ENCODE data around the gene KLF6. TPM values are rescaled to one million over a fixed set of nuclear protein-coding genes. Genes with fewer than 3 reads are reported as not detected.

The KLF6 gene
- polyA plus RNA-seq, 1 of the 3 experiments (the other 2 are of a cell fraction): 148 TPM

- CTCF ChIA-PET: no interaction called here
- H3K9me2 ChIP-seq: no peaks in the 10 kb centered on the region
- no peak for DNase-seq
- H3K79me2 ChIP-seq (ENCODE audit: insufficient read depth): no peaks in the 10 kb centered on the region
- H3K27me3 ChIP-seq (ENCODE audit: insufficient read depth): no peaks in the 10 kb centered on the region
- POLR2A ChIA-PET: no interaction called here
- TF ChIP-seq TCF12 (IDR thresholded peaks at IDR 0.05) (no peak), SMC3 (IDR thresholded peaks at IDR 0.05; ENCODE audit: low read depth, low read length) (no peak)
- H3F3A ChIP-seq (replicated peaks; ENCODE audit: insufficient read depth): peaks cover 17% of the 10 kb centered on the region
- 92% methylated on average over 4 of the region's 4 CpGs for WGBS (ENCODE audit: low lambda C conversion rate)
- H3K9me3 ChIP-seq: no peaks in the 10 kb centered on the region
- no peak overlapping the region for H3K9ac ChIP-seq
- no peak overlapping the region for H2AFZ ChIP-seq (ENCODE audit: low read depth)
- no peak overlapping the region for H3K27ac ChIP-seq (ENCODE audit: low read depth in 2 of 2, low read length in 1 of 2)
- H4K20me1 ChIP-seq (ENCODE audit: insufficient read depth): no peaks in the 10 kb centered on the region
- H3K36me3 ChIP-seq (replicated peaks in 1 of 2; ENCODE audit: control insufficient read depth in 1 of 2, insufficient read depth in 2 of 2, low read length in 1 of 2): no peaks in the 10 kb centered on the region
- H3K4me1 ChIP-seq (ENCODE audit: control insufficient read depth in 1 of 2, insufficient read depth in 2 of 2, low read depth in 1 of 2, low read length in 1 of 2): peaks cover 0 to 23% of the 10 kb centered on the region in 2 experiments; a peak in 2 of 4 replicates
- no peak overlapping the region for H3K4me3 ChIP-seq (ENCODE audit: low read depth in 2 of 2, low read length in 1 of 2)
- H3K4me2 ChIP-seq: no peak overlapping the region
Measured at GRCh38 chr10:3769556-3769955, 15.5 kb downstream of the KLF6 start.

GRCh38 chr10:3766046-3766756 lies 18.8 kb downstream of the KLF6 start:
- peaks cover 23 to 24% of the 10 kb centered on the region in 2 experiments for H3K4me1 ChIP-seq (ENCODE audit: control insufficient read depth in 1 of 2, insufficient read depth in 2 of 2, low read depth in 1 of 2, low read length in 1 of 2)
- peak overlapping the region; percentile 2 to 69; a peak in 3 of 4 replicates for H3K27ac ChIP-seq (ENCODE audit: low read depth in 2 of 2, low read length in 1 of 2)
- H3K9me2 ChIP-seq: no peaks in the 10 kb centered on the region
- POLR2A ChIA-PET: no interaction called here
- H3F3A ChIP-seq (replicated peaks; ENCODE audit: insufficient read depth): peaks cover 19% of the 10 kb centered on the region
- no peak overlapping the region for H2AFZ ChIP-seq (ENCODE audit: low read depth)
- no peaks in the 10 kb centered on the region for H3K36me3 ChIP-seq (replicated peaks in 1 of 2; ENCODE audit: control insufficient read depth in 1 of 2, insufficient read depth in 2 of 2, low read length in 1 of 2)
- no peak overlapping the region for H3K9ac ChIP-seq
- WGBS (ENCODE audit: low lambda C conversion rate): 50% methylated on average over 14 of the region's 17 CpGs
- H3K27me3 ChIP-seq (ENCODE audit: insufficient read depth): no peaks in the 10 kb centered on the region
- no peaks in the 10 kb centered on the region for H3K9me3 ChIP-seq
- H3K79me2 ChIP-seq (ENCODE audit: insufficient read depth): no peaks in the 10 kb centered on the region
- H4K20me1 ChIP-seq (ENCODE audit: insufficient read depth): no peaks in the 10 kb centered on the region
- CTCF ChIA-PET: interaction anchor here (0.6 kb wide), 1 partner anchor 513 kb away, joined by 4 read pairs; no protein-coding TSS in a partner anchor
- H3K4me3 ChIP-seq (ENCODE audit: low read depth in 2 of 2, low read length in 1 of 2): no peak overlapping the region
- DNase-seq: no peak
- H3K4me2 ChIP-seq: peak overlapping the region; percentile 0; the same call in 1 of the 2 replicates
- TF ChIP-seq CHD2 (IDR thresholded peaks at IDR 0.05; ENCODE audit: low read length, partially characterized antibody) (no peak), NRF1 (IDR thresholded peaks at IDR 0.05; ENCODE audit: low read depth, low read length) (no peak), MEF2A (IDR thresholded peaks at IDR 0.05; ENCODE audit: borderline replicate concordance, low read depth) (no peak), RCOR1 (IDR thresholded peaks at IDR 0.05; ENCODE audit: low read length) (peak; percentile 18; the same call in 1 of the 2 replicates), NFIC (IDR thresholded peaks at IDR 0.05; ENCODE audit: borderline replicate concordance) (no peak), MXI1 (IDR thresholded peaks at IDR 0.05; ENCODE audit: low read depth, low read length) (no peak), FOXM1 (IDR thresholded peaks at IDR 0.05; ENCODE audit: low read depth) (no peak), YY1 (IDR thresholded peaks at IDR 0.05; ENCODE audit: low read depth) (no peak), FOXJ3 (CRISPR knock-in tag; IDR thresholded peaks at IDR 0.05) (no peak), SMC3 (IDR thresholded peaks at IDR 0.05; ENCODE audit: low read depth, low read length) (peak; percentile 12; the same call in 1 of the 2 replicates), GABPA (IDR thresholded peaks at IDR 0.05; ENCODE audit: low read depth) (no peak), EZH2phosphoT487 (IDR thresholded peaks at IDR 0.05; ENCODE audit: borderline replicate concordance, low read depth) (no peak), MAX (IDR thresholded peaks at IDR 0.05; ENCODE audit: low read depth) (no peak), RAD21 (IDR thresholded peaks at IDR 0.05; ENCODE audit: low read length) (peak; percentile 23; the same call in 1 of the 2 replicates), EP300 (IDR thresholded peaks at IDR 0.05; ENCODE audit: borderline replicate concordance in 1 of 2, low read depth in 1 of 2, low read length in 1 of 2) (peak; percentile 13 to 78; a peak in 3 of 4 replicates), TAF1 (IDR thresholded peaks at IDR 0.05; ENCODE audit: borderline replicate concordance, low read depth, low read length) (no peak), SIN3A (IDR thresholded peaks at IDR 0.05; ENCODE audit: borderline replicate concordance, low read depth, low read length) (0 out of 2 replicates have a peak, but pooled peaks have one; percentile 26), FOSL2 (IDR thresholded peaks at IDR 0.05; ENCODE audit: borderline replicate concordance, low read depth) (no peak; the same call in 1 of the 2 replicates), USF2 (IDR thresholded peaks at IDR 0.05; ENCODE audit: borderline replicate concordance, low read depth, low read length) (no peak)
- TF ChIP-seq, protein P1, sequence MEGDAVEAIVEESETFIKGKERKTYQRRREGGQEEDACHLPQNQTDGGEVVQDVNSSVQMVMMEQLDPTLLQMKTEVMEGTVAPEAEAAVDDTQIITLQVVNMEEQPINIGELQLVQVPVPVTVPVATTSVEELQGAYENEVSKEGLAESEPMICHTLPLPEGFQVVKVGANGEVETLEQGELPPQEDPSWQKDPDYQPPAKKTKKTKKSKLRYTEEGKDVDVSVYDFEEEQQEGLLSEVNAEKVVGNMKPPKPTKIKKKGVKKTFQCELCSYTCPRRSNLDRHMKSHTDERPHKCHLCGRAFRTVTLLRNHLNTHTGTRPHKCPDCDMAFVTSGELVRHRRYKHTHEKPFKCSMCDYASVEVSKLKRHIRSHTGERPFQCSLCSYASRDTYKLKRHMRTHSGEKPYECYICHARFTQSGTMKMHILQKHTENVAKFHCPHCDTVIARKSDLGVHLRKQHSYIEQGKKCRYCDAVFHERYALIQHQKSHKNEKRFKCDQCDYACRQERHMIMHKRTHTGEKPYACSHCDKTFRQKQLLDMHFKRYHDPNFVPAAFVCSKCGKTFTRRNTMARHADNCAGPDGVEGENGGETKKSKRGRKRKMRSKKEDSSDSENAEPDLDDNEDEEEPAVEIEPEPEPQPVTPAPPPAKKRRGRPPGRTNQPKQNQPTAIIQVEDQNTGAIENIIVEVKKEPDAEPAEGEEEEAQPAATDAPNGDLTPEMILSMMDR (IDR thresholded peaks at IDR 0.05): no peak
- TF ChIP-seq, protein P2, sequence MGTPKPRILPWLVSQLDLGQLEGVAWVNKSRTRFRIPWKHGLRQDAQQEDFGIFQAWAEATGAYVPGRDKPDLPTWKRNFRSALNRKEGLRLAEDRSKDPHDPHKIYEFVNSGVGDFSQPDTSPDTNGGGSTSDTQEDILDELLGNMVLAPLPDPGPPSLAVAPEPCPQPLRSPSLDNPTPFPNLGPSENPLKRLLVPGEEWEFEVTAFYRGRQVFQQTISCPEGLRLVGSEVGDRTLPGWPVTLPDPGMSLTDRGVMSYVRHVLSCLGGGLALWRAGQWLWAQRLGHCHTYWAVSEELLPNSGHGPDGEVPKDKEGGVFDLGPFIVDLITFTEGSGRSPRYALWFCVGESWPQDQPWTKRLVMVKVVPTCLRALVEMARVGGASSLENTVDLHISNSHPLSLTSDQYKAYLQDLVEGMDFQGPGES (IDR thresholded peaks at IDR 0.05; ENCODE audit: low read depth, low read length): no peak
- TF ChIP-seq, protein P3, sequence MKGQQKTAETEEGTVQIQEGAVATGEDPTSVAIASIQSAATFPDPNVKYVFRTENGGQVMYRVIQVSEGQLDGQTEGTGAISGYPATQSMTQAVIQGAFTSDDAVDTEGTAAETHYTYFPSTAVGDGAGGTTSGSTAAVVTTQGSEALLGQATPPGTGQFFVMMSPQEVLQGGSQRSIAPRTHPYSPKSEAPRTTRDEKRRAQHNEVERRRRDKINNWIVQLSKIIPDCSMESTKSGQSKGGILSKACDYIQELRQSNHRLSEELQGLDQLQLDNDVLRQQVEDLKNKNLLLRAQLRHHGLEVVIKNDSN (IDR thresholded peaks at IDR 0.05; ENCODE audit: borderline replicate concordance, low read depth): no peak

All from SK-N-SH (cell line).